IMR-90 (cell line): ENCODE measurements around the gene HTR2B. TPM values are rescaled to one million over a fixed set of nuclear protein-coding genes. Genes with fewer than 3 reads are reported as not detected.
A peak's percentile ranks its signal among the peaks of the same experiment; 100 is the strongest.

Source experiments
- ATAC-seq: fragments of 200-7000 bp; cut with Tn5 transposase; 2 replicates; pipeline ENCODE4 v1.9.1; 2020; ENCODE audit warnings: low read depth, mild to moderate bottlenecking, moderate library complexity
- BruUV-seq: library from RNA; stranded (reverse); fragments of 400-500 nt; replicated peaks from 2 replicates; lab custom pipeline; 2021; lab: Mats Ljungman, UMichigan
- CTCF ChIA-PET: fragments of 300-600 bp; formaldehyde crosslinking; extraction: SDS; loops from one replicate; lab custom pipeline; 2021; ENCODE audit warnings: antibody characterized with exemption; lab: Yijun Ruan, JAX
- POLR2A ChIA-PET: fragments of 300-600 bp; sonication (Branson Sonifier 250); formaldehyde crosslinking; loops from one replicate; lab custom pipeline; 2022; ENCODE audit warnings: antibody characterized with exemption; ENCODE audit not compliant: unreplicated experiment; lab: Charles Lee
- DNase-seq: peaks from one replicate; pipeline ENCODE4 v3.0.0; 2013
- H2AFZ ChIP-seq: replicated peaks from 2 replicates; pipeline ENCODE3; 2013; ENCODE audit warnings: low read length, mild to moderate bottlenecking; ENCODE audit not compliant: poor library complexity
- H2AK5ac ChIP-seq: 2 replicates; pipeline ENCODE4 v1.6.1; 2013; ENCODE audit warnings: low read depth, low read length, inconsistent platforms
- H2AK9ac ChIP-seq: replicated peaks from 2 replicates; pipeline ENCODE3; 2013; ENCODE audit warnings: mild to moderate bottlenecking, low read depth, low read length, moderate library complexity; ENCODE audit not compliant: poor library complexity
- H2BK120ac ChIP-seq: 2 replicates; pipeline ENCODE4 v1.6.1; 2013; ENCODE audit warnings: low read depth, low read length, inconsistent platforms
- H2BK15ac ChIP-seq: 3 replicates; pipeline ENCODE4 v1.6.1; 2013; ENCODE audit warnings: low read depth, low read length, inconsistent platforms
- H2BK20ac ChIP-seq: 2 replicates; pipeline ENCODE4 v1.6.1; 2013; ENCODE audit warnings: low read depth, mild to moderate bottlenecking, inconsistent platforms, low read length, moderate library complexity
- H2BK5ac ChIP-seq: 2 replicates; pipeline ENCODE4 v1.6.1; 2013; ENCODE audit warnings: mild to moderate bottlenecking, low read depth, low read length, inconsistent platforms; ENCODE audit not compliant: poor library complexity, severe bottlenecking
- H3K14ac ChIP-seq: replicated peaks from 2 replicates; pipeline ENCODE4 v1.6.1; 2013; ENCODE audit warnings: low read depth, low read length, inconsistent platforms
- H3K18ac ChIP-seq: 2 replicates; pipeline ENCODE4 v1.6.1; 2013; ENCODE audit warnings: low read depth, low read length, control low read depth
- H3K23ac ChIP-seq: 2 replicates; pipeline ENCODE4 v1.6.1; 2013; ENCODE audit warnings: low read depth, low read length, inconsistent platforms
- H3K27ac ChIP-seq: 2 replicates; pipeline ENCODE4 v1.5.1; 2013; ENCODE audit warnings: mild to moderate bottlenecking, control low read depth, low read length; ENCODE audit not compliant: insufficient read depth
- H3K27me3 ChIP-seq: 2 replicates; pipeline ENCODE4 v1.6.1; 2013; ENCODE audit warnings: low read length; ENCODE audit not compliant: control insufficient read depth, insufficient read depth
- H3K36me3 ChIP-seq: 2 replicates; pipeline ENCODE4 v1.6.1; 2013; ENCODE audit warnings: low read length, mixed read lengths; ENCODE audit not compliant: control insufficient read depth, insufficient read depth
- H3K4ac ChIP-seq: 2 replicates; pipeline ENCODE4 v1.6.1; 2013; ENCODE audit warnings: low read depth, low read length, inconsistent platforms
- H3K4me1 ChIP-seq: 2 replicates; pipeline ENCODE4 v1.6.1; 2013; ENCODE audit warnings: low read length, mixed read lengths; ENCODE audit not compliant: control insufficient read depth, insufficient read depth
- H3K4me2 ChIP-seq: 2 replicates; pipeline ENCODE4 v1.6.1; 2013; ENCODE audit warnings: low read depth, mild to moderate bottlenecking, control low read depth, low read length, moderate library complexity
- H3K4me3 ChIP-seq: 2 replicates; pipeline ENCODE4 v1.5.1; 2013; ENCODE audit warnings: low read depth, mild to moderate bottlenecking, control low read depth, low read length, moderate library complexity; ENCODE audit not compliant: insufficient read depth
- H3K56ac ChIP-seq: 2 replicates; pipeline ENCODE4 v1.6.1; 2013; ENCODE audit warnings: low read length, inconsistent platforms; ENCODE audit not compliant: insufficient read depth; ENCODE audit errors: extremely low read depth
- H3K79me1 ChIP-seq, 2 experiments: 2 replicates each; pipeline ENCODE4 v1.6.1; 2013; ENCODE audit warnings: low read length in 2 of 2, inconsistent platforms in 1 of 2, low read depth in 1 of 2
- H3K9ac ChIP-seq: 2 replicates; pipeline ENCODE4 v1.6.1; 2013; ENCODE audit warnings: low read depth, low read length, control low read depth
- H3K9me1 ChIP-seq: 2 replicates; pipeline ENCODE4 v1.6.1; 2013; ENCODE audit warnings: low read length, inconsistent platforms; ENCODE audit not compliant: insufficient read depth
- H3K9me3 ChIP-seq: 2 replicates; pipeline ENCODE4 v1.6.1; 2013; ENCODE audit warnings: low read length; ENCODE audit not compliant: control insufficient read depth, insufficient read depth
- H4K20me1 ChIP-seq: 2 replicates; pipeline ENCODE4 v1.6.1; 2013; ENCODE audit warnings: low read length, inconsistent platforms; ENCODE audit not compliant: insufficient read depth
- H4K5ac ChIP-seq: 2 replicates; pipeline ENCODE4 v1.6.1; 2013; ENCODE audit warnings: mild to moderate bottlenecking, low read depth, low read length, control low read depth
- H4K8ac ChIP-seq, 2 experiments: 2 replicates each; pipeline ENCODE4 v1.6.1; 2013; ENCODE audit warnings: low read depth in 2 of 2, low read length in 2 of 2, control low read depth in 1 of 2, inconsistent platforms in 1 of 2
- H4K91ac ChIP-seq: 2 replicates; pipeline ENCODE4 v1.6.1; 2013; ENCODE audit warnings: low read depth, low read length, inconsistent platforms; ENCODE audit not compliant: insufficient read depth
- CEBPB ChIP-seq: IDR thresholded peaks from 2 replicates; pipeline ENCODE4 v1.6.1; 2012; ENCODE audit warnings: low read depth, low read length, improper control_type of control experiment
- CTCF ChIP-seq: conservative IDR thresholded peaks from 2 replicates; pipeline ENCODE4 v1.5.1; 2012; ENCODE audit warnings: mild to moderate bottlenecking, low read depth, low read length, improper control_type of control experiment
- MAFK ChIP-seq: IDR thresholded peaks from 2 replicates; pipeline ENCODE4 v1.6.1; 2012; ENCODE audit warnings: low read depth, low read length, improper control_type of control experiment
- WGBS, 2 experiments: methylation state at CpG; one replicate each; pipeline versions ENCODE4 v1.1.5 to v1.1.7; 2013; ENCODE audit warnings: missing lambda C conversion rate in 2 of 2; ENCODE audit not compliant: insufficient read length in 1 of 2; ENCODE audit errors: extremely low coverage in 2 of 2; 5-methylcytosine and 5-hydroxymethylcytosine counted together
- dilution Hi-C: fragments of 300-500 bp; cut with HindIII; formaldehyde crosslinking; loops from one replicate; pipeline ENCODE4 v1.14.3; 2018; ENCODE audit warnings: low sequenced_read_pairs; ENCODE audit not compliant: unreplicated experiment
- in situ Hi-C: fragments of 300-500 bp; cut with MboI; formaldehyde crosslinking; loops from 3 replicates; pipeline ENCODE4 v1.14.3; 2019; ENCODE audit warnings: low sequenced_read_pairs, inconsistent platforms, mixed read lengths
- intact Hi-C: fragments of 100-400 bp; cut with micrococcal nuclease; formaldehyde crosslinking; loops from 2 replicates; pipeline ENCODE4 v1.10.0; 2022
- polyA plus RNA-seq, 3 experiments: library from polyadenylated mRNA; depleted of rRNA; stranded (reverse); fragments of >200 nt; gene quantifications; 2 replicates each; pipeline ENCODE4 v1.2.3, GENCODE V29; 2012; ENCODE audit warnings: low replicate concordance in 1 of 3
- total RNA-seq: library from RNA; depleted of rRNA; stranded (reverse); fragments of >200 nt; gene quantifications from 2 replicates; pipeline ENCODE4 v1.2.3, GENCODE V29; 2012

Gene HTR2B
- total and polyA plus RNA-seq, 2 of the 4 experiments (the other 2 are of a cell fraction), result 0.26 to 0.72 TPM

- Histone ChIP-seq H4K8ac (peak overlapping the region in 1 of 2 experiments; percentile 79; a peak in 2 of 4 replicates), H3K9ac (no peak overlapping the region), H2BK5ac (peak overlapping the region; percentile 86), H2BK15ac (0 out of 3 replicates have a peak overlapping the region, but pooled peaks have one; percentile 48), H4K20me1 (no peaks in the 10 kb centered on the region), H3K14ac (peak overlapping the region; percentile 91; the same call in 1 of the 2 replicates), H2BK120ac (peak overlapping the region; percentile 79), H3K56ac (peak overlapping the region; percentile 85), H4K5ac (peak overlapping the region; percentile 87; the same call in 1 of the 2 replicates), H4K91ac (peak overlapping the region; percentile 73; the same call in 1 of the 2 replicates), H3K4me1 (peaks cover 21% of the 10 kb centered on the region), H2AK9ac (no peak overlapping the region), H3K23ac (peak overlapping the region; percentile 57; the same call in 1 of the 2 replicates), H2AFZ (no peak overlapping the region), H3K36me3 (no peaks in the 10 kb centered on the region; the same call in 1 of the 2 replicates), H2AK5ac (no peak overlapping the region), H3K4me3 (no peak overlapping the region), H3K27ac (peak overlapping the region; percentile 61; the same call in 1 of the 2 replicates), H3K27me3 (no peaks in the 10 kb centered on the region), H3K4me2 (peak overlapping the region; percentile 71), H3K18ac (peak overlapping the region; percentile 97), H3K9me3 (no peaks in the 10 kb centered on the region), H3K4ac (peak overlapping the region; percentile 83; the same call in 1 of the 2 replicates), H2BK20ac (peak overlapping the region; percentile 84), H3K79me1 (peaks cover 21 to 52% of the 10 kb centered on the region in 2 experiments; a peak in 3 of 4 replicates), H3K9me1 (peaks cover 4% of the 10 kb centered on the region)
- DNase-seq (peak; percentile 79), ATAC-seq (peak; percentile 53)
- dilution Hi-C loops (no loop called here), intact Hi-C loops (no loop called here), in situ Hi-C loops (no loop called here)
- WGBS, 2 experiments, result no CpG with 5 or more reads among the region's 1 CpG
- ChIA-PET CTCF (no interaction called here), POLR2A (no interaction called here)
- no TSS peak for BruUV-seq
- TF ChIP-seq CEBPB, result peak; percentile 72
- no peak for TF ChIP-seq CTCF
- TF ChIP-seq MAFK, result no peak
Observed at GRCh38 chr2:231132129-231132528, 7.3 kb upstream of the HTR2B start.
